Endothelial cell of umbilical vein (primary cell): ENCODE measurements around the gene MAP1S.

Source experiments
- CTCF ChIP-seq, 2 donors: IDR thresholded peaks; 1 replicate in 1 of 2; 2 replicates in 1 of 2; pipeline ENCODE4 v1.5.1; 2011; ENCODE audit warnings: low read length in 2 of 2, mild to moderate bottlenecking in 2 of 2, moderate library complexity in 2 of 2, control low read depth in 1 of 2, inconsistent platforms in 1 of 2, low read depth in 1 of 2; ENCODE audit not compliant: insufficient read depth in 1 of 2; ENCODE audit errors: extremely low read depth in 1 of 2
- EZH2 ChIP-seq: IDR thresholded peaks from 2 replicates; pipeline ENCODE4 v1.6.1; 2012; ENCODE audit warnings: borderline replicate concordance, low read depth, mild to moderate bottlenecking, moderate library complexity, low read length, inconsistent platforms; ENCODE audit not compliant: severe bottlenecking
- FOS ChIP-seq: IDR thresholded peaks from 2 replicates; pipeline ENCODE4 v1.6.1; 2011; ENCODE audit warnings: mild to moderate bottlenecking, low read length, moderate library complexity, borderline replicate concordance; ENCODE audit not compliant: insufficient read depth
- POLR2A ChIP-seq: IDR thresholded peaks from 2 replicates; pipeline ENCODE4 v1.6.1; 2012; ENCODE audit warnings: low read depth, mild to moderate bottlenecking, control low read depth, low read length
- POLR2AphosphoS5 ChIP-seq: IDR thresholded peaks from 2 replicates; pipeline ENCODE4 v1.6.1; 2012; ENCODE audit warnings: low read depth, mild to moderate bottlenecking, control low read depth, low read length, moderate library complexity; ENCODE audit not compliant: insufficient read depth
- TF ChIP-seq, protein P1 (sequence below): IDR thresholded peaks from 2 replicates; pipeline ENCODE4 v1.6.1; 2011; ENCODE audit not compliant: insufficient read depth, insufficient read length

DNA sequence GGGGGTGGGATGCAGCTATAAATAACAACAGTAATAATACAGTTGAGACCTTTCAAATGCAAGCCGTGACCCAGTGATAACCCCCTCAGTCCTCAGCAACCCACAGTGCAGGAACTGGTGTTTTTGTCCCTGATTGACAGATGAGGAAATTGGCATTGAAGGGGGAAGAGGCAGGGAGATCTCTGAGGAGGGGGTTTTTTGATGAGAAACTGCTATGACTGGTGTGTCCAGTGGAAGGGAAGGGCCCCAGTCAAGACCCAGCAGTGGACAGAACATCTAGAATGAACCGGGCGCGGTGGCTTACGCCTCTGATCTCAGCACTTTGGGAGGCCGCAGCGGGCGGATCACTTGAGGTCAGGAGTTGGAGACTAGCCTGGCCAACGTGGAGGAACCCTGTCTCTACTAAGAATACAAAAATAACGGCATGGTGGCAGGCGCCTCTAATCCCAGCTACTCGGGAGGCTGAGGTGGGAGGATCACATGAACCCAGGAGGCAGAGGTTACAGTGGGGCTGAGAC, 1.9 kb downstream of the MAP1S start:
- no peak for TF ChIP-seq CTCF (IDR thresholded peaks at IDR 0.05; ENCODE audit: extremely low read depth in 1 of 2, insufficient read depth in 1 of 2, low read depth in 1 of 2, low read length in 2 of 2)
- no peak for TF ChIP-seq EZH2
- TF ChIP-seq POLR2AphosphoS5 = no peak
- TF ChIP-seq POLR2A = no peak
- TF ChIP-seq, protein P1, sequence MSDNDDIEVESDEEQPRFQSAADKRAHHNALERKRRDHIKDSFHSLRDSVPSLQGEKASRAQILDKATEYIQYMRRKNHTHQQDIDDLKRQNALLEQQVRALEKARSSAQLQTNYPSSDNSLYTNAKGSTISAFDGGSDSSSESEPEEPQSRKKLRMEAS = no peak
- no peak for TF ChIP-seq FOS
